NCI-H1092 (cell line): ENCODE results near the gene KRT74.
A peak's percentile ranks its signal among the peaks of the same experiment; 100 is the strongest.

Experiments used
- DNase-seq: peaks from one replicate; lab custom pipeline; 2025; lab: John Stamatoyannopoulos, UW

KRT74 gene

DNA sequence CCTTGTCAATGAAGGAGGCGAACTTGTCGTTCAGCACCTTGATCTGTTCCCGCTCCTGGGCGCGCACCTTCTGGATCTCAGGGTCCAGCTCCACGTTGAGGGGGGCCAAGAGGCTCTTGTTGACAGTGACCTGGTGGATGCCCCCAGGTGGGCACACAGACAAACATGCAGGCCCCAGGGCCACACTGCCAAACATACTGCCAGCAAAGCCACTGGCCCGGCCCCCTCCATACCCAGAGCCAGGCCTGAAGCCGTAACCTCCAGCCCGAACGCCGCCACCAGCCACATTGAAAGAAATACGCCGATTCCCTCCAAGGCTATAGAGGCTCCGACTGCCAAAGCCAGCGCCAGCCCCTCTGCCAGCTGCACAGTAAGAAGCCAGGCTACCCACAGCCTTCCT, 337 bp downstream of the KRT74 start:
- DNase-seq = no peak

- DNase-seq = no peak
Observed at GRCh38 chr12:52570511-52570910, 3.1 kb downstream of the KRT74 start.

DNA sequence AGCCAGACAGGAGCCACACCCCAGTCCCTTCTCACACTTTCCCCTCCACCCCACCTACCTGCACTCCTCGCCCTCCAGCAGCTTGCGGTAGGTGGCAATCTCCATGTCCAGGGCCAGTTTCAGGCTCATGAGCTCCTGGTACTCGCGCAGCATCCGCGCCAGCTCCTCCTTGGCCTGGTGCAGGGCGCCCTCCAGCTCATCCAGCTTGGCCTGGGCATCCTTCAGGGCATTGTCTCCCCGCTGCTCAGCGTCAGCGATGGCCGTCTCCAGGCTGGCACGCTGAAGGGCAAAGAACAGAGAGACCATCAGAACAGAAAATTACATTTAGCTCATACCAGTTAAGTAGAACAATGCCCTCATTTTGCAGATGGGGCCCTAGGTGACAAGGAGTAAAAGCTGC, 5.5 kb downstream of the KRT74 start:
- DNase-seq = no peak

DNA sequence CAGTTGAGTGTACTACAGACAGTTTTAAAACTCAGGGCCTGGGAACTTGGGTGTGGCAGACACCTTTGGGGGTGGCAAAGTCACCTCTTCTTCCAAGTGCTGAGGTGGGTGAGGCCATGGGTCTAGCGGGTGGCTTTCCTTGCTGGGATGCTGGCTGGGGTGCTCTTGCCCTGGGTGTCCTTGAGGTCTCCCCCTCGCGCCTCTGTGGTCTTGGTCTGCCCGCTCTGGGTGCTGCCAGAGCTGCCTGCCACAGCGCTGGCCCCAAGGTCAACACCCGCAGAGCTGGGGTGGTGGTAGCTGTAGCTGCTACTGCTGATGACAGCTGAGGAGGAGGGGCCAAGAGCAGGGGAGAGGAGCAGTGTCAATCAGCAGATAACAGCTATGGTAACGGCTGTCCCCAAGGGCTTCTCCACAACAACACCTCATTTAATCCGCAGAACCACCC, 6.8 kb downstream of the KRT74 start:
- DNase-seq = no peak

GRCh38 chr12:52564582-52564981, 9.1 kb downstream of the KRT74 start:
- DNase-seq = no peak

DNA sequence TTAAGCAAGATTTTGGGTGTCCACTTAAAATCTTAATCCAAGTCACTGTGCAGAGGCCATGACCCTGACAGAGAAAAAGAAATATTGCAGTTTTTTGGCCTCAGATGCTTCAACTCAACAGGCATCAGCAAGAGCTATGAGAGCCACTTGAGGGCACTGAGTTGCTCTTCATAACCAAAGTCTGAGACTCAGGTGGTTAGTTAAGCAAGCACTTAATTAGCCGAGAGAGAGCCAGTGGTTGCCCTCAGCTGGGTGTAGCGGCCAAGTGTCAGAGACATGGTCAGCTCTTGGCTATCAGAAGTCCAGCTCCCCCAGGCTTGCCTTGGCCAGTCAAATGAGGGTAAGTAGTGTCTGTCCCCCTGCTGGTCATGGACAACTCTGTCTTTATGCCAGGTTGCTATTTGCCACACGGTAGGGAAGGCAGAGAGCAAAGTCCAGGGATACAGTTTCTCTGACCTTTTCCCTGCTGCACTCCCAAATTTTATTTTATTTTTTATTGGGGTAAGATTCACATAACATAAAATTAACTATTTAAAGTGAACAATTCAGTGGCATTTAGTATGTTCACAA, 11.7 kb downstream of the KRT74 start:
- no peak for DNase-seq

- DNase-seq = no peak
Observed at GRCh38 chr12:52559979-52560378, 13.7 kb downstream of the KRT74 start.

- DNase-seq = no peak
Observed at GRCh38 chr12:52558781-52559445, 14.7 kb downstream of the KRT74 start.

DNA sequence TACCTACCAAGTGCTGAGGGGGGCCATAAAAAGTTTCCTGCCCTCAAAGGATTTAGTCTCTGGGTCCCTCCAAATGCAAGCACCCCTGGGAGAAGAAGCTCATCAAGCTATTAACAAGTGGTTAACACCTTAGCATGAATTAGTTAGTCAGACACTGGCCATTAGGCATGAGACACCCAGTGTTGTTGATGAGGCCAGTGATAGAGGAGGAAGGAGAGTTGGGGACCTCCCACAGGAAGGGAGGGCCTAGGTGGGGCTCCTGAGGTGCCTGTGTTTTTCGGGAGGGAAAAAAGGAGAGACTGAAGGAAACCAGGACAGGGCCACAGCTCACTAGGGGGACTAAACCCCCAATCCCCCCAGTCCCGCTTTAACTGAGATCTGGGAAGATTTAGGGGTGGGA, 16.2 kb downstream of the KRT74 start:
- DNase-seq = no peak

GRCh38 chr12:52555577-52555976, 18.1 kb downstream of the KRT74 start:
- DNase-seq = no peak

DNA sequence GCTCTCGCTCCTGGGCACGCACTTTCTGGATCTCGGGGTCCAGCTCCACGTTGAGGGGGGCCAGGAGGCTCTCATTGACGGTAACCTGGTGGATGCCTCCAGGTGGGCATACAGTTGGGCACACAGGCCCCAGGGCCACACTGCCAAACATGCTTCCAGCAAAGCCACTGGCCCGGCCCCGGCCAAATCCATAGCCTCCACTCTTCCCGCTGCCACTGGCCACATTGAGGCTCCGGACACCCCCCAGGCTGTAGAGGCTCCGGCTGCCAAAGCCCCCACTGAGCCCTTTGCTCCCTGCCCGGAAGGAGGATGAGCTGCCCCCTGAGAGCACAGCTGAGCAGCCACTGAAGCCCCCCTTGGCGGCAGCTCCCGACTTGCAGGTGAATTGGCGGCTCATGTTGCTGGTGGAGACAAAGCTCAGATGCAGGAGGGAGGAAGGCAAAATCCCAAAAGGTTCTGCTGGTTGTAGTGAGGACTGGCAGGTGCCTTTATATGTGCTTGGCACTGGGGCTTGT, 20.9 kb downstream of the KRT74 start, which contains the start of gene KRT71:
TSS of gene KRT71 (minus strand) at position 465 of the 515 bp plus-strand sequence. CDS start at position 397, 68 bp downstream.
- DNase-seq = no peak

- no peak for DNase-seq
Observed at GRCh38 chr12:52552055-52552454, 21.6 kb downstream of the KRT74 start.

DNA sequence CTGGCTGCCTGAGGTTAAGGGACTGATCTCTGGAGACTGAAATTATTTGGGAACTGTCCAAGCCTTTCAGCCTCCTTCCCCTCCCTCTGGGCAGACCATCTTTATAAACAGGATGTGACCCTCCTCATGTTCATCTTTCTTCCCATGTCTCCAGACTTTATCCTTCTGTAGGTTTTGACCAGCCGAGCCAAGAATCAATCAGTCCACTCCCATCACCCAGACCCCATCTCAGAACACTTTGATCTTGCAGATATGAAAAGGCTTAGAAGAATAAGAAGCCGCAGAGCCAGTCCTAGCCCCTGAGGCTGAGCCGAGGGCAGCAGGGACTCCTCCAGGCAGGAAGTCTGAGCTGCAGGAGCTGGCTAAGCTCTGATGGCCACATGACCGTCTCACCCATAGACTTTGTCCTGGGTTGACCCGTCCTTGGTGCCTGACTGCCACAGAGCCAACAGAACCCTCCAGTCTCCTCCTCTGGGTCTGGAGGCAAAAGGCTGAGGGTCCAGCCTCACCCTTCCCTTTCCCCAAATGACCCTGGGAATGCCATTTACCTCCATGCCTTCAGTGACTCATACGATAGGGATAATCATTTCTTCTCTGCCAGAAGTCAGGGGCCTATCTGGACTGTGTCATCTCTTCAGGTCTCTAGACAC, 22.3 kb downstream of the KRT74 start:
- DNase-seq = no peak

DNA sequence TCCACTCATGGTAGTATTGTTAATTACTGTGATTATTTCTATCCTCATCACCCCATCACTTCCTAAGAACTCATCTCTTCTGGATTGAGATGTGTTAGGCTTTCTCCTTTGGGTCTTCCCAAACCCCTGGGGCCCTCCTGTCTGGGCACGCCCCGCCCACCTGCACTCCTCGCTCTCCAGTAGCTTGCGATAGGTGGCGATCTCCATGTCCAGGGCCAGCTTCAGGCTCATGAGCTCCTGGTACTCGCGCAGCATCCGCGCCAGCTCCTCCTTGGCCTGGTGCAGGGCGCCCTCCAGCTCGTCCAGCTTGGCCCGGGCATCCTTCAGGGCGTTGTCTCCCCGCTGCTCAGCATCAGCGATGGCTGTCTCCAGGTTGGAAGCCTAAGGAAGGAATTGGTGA, 27.5 kb downstream of the KRT74 start:
- no peak for DNase-seq

- DNase-seq = no peak
Observed at GRCh38 chr12:52543985-52544883, 29.4 kb downstream of the KRT74 start.

GRCh38 chr12:52542785-52543318, 30.8 kb downstream of the KRT74 start:
- no peak for DNase-seq

GRCh38 chr12:52542157-52542556, 31.5 kb downstream of the KRT74 start:
- no peak for DNase-seq

- DNase-seq = no peak
Observed at GRCh38 chr12:52541709-52542108, 31.9 kb downstream of the KRT74 start.

DNA sequence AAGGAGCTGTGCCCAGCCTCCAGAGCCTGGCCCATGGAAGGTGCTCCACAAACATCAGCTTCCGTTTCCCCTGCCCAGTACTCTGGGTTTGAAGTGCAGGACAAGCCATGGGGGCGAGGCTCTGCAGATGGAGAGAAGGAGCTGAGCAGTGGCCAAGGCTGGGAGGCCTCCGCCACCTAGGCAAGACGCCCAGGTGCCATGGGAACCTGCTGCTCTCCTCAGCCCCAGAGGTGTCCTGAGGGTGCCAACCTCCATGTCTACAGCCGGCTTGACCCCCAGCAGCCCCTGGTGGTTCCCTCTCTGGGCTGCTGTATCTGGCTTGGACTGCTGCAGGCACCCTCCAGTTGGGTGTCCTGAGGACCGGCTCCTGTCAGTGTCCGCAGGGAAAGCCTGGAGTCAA, 33.1 kb downstream of the KRT74 start:
- no peak for DNase-seq

- no peak for DNase-seq
Observed at GRCh38 chr12:52539821-52540173, 33.8 kb downstream of the KRT74 start.

GRCh38 chr12:52539083-52539820, 34.4 kb downstream of the KRT74 start:
- peak; percentile 69 for DNase-seq
